Neural crest cell (in vitro differentiated cells): ENCODE measurements around the gene RECK. TPM values are rescaled to one million over a fixed set of nuclear protein-coding genes. Genes with fewer than 3 reads are reported as not detected.

Experiments
- DNase-seq: peaks from one replicate; pipeline ENCODE4 v3.0.0; 2021; ENCODE audit warnings: low read depth, mixed read lengths, low spot score
- H3K27ac Mint-ChIP-seq: one replicate; pipeline ENCODE4 v1.8.0; 2021; ENCODE audit warnings: mild to moderate bottlenecking, mixed read lengths; ENCODE audit not compliant: unreplicated experiment
- H3K27me3 Mint-ChIP-seq: 2 replicates; pipeline ENCODE4 v1.8.0; 2021; ENCODE audit warnings: low read depth, mild to moderate bottlenecking, mixed read lengths
- H3K36me3 Mint-ChIP-seq: 2 replicates; pipeline ENCODE4 v1.8.0; 2021; ENCODE audit warnings: low read depth, mild to moderate bottlenecking, mixed read lengths
- H3K4me1 Mint-ChIP-seq: 2 replicates; pipeline ENCODE4 v1.8.0; 2021; ENCODE audit warnings: mixed read lengths
- H3K4me3 Mint-ChIP-seq: one replicate; pipeline ENCODE4 v1.8.0; 2021; ENCODE audit warnings: mild to moderate bottlenecking, mixed read lengths
- H3K9me3 Mint-ChIP-seq: 2 replicates; pipeline ENCODE4 v1.8.0; 2021; ENCODE audit warnings: mixed read lengths
- total RNA-seq: library from RNA; stranded (reverse); gene quantifications from 2 replicates; pipeline ENCODE4 v1.2.1, GENCODE V29; 2021
- TF ChIP-seq, protein P1 (sequence below): fragments of 200-600 bp; sonication (generic); conservative IDR thresholded peaks from 2 replicates; pipeline ENCODE4 v1.5.0; 2021; ENCODE audit warnings: antibody characterized with exemption, mild to moderate bottlenecking

RECK gene
- total RNA-seq, 1 donor from 2014 or later = 9.5 TPM

- Mint-ChIP-seq H3K9me3 (peaks cover 5% of the 10 kb centered on the region), H3K36me3 (peaks cover 11% of the 10 kb centered on the region), H3K27me3 (no peaks in the 10 kb centered on the region), H3K27ac (no peak overlapping the region), H3K4me1 (peaks cover 15% of the 10 kb centered on the region), H3K4me3 (no peak overlapping the region)
- no peak for DNase-seq
- TF ChIP-seq, protein P1, sequence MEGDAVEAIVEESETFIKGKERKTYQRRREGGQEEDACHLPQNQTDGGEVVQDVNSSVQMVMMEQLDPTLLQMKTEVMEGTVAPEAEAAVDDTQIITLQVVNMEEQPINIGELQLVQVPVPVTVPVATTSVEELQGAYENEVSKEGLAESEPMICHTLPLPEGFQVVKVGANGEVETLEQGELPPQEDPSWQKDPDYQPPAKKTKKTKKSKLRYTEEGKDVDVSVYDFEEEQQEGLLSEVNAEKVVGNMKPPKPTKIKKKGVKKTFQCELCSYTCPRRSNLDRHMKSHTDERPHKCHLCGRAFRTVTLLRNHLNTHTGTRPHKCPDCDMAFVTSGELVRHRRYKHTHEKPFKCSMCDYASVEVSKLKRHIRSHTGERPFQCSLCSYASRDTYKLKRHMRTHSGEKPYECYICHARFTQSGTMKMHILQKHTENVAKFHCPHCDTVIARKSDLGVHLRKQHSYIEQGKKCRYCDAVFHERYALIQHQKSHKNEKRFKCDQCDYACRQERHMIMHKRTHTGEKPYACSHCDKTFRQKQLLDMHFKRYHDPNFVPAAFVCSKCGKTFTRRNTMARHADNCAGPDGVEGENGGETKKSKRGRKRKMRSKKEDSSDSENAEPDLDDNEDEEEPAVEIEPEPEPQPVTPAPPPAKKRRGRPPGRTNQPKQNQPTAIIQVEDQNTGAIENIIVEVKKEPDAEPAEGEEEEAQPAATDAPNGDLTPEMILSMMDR = no peak
Measured at GRCh38 chr9:36161187-36161586, 124.5 kb downstream of the RECK start.

GRCh38 chr9:36162211-36162738, 125.6 kb downstream of the RECK start:
- Mint-ChIP-seq H3K36me3 (peaks cover 8% of the 10 kb centered on the region), H3K27ac (no peak overlapping the region), H3K9me3 (peaks cover 5% of the 10 kb centered on the region), H3K4me3 (no peak overlapping the region), H3K27me3 (peaks cover 2% of the 10 kb centered on the region), H3K4me1 (peaks cover 15% of the 10 kb centered on the region)
- TF ChIP-seq, protein P1 = no peak
- no peak for DNase-seq

DNA sequence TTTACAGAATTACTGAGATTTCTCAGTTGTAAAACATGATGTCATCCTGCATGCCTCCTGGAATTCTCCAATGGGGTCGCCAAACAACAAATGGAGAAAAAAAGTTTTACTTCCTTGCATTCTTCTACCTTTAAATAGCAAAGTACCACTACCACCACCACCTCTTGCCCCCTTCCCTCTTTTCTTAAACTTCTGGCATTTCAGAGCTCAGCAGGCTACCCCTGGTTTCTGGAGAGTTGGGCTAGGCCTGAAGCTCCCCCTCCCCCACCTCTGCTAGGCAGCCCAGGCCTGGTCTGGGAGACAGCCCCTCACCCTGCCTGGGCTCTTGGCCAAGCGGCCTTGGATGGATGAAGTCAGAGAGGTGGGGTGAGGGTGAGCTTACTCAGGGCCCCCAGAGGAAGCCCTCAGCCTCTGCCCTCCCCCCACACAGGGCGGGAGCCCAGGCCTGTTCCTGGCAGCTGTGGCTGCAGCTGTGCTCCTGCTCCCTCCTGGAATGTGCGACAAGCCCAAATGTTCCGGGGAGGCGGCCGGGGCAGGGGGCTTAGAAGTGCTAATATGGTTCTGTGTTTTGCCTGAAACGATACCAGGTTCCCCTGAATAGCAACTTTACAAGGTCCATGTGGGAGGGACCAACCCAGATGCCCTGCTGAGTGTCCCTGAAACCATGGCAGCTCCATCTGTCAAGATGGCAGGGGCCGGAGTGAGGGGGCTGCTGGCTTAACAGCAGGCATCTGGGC, 126.5 kb downstream of the RECK start:
- peaks cover 2% of the 10 kb centered on the region for H3K27me3 Mint-ChIP-seq
- peaks cover 3% of the 10 kb centered on the region for H3K36me3 Mint-ChIP-seq
- peaks cover 3% of the 10 kb centered on the region for H3K9me3 Mint-ChIP-seq
- H3K27ac Mint-ChIP-seq = peak overlapping the region; percentile 68
- TF ChIP-seq, protein P1 = no peak
- peak; percentile 12 for DNase-seq
- peaks cover 15% of the 10 kb centered on the region for H3K4me1 Mint-ChIP-seq
- H3K4me3 Mint-ChIP-seq = no peak overlapping the region

DNA sequence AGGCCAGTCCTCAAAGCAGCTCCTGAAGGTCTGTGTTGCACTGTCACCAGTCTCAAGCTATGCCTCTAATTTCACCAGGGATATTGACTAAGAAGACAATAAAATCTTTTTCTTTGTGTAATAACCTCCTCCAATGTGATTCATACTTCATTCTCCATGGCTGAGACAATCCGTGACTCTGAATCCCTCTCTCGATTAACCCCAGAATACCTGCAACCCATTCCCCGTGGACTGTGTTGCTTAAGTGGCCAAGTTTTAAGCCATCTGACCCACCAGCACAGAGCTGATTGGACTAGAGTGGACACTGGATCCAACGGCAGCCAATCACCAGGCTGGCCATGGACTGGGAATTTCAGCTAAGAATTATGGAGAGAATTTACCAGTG, 127.1 kb downstream of the RECK start:
- Mint-ChIP-seq H3K9me3 (no peaks in the 10 kb centered on the region), H3K36me3 (no peaks in the 10 kb centered on the region), H3K4me3 (no peak overlapping the region), H3K27me3 (peaks cover 2% of the 10 kb centered on the region), H3K27ac (no peak overlapping the region), H3K4me1 (peaks cover 15% of the 10 kb centered on the region)
- DNase-seq = no peak
- TF ChIP-seq, protein P1 = no peak

- H3K4me3 Mint-ChIP-seq = no peak overlapping the region
- H3K9me3 Mint-ChIP-seq = no peaks in the 10 kb centered on the region
- DNase-seq = no peak
- H3K36me3 Mint-ChIP-seq = no peaks in the 10 kb centered on the region
- H3K27ac Mint-ChIP-seq = no peak overlapping the region
- H3K4me1 Mint-ChIP-seq = peaks cover 15% of the 10 kb centered on the region
- TF ChIP-seq, protein P1 = no peak
- peaks cover 2% of the 10 kb centered on the region for H3K27me3 Mint-ChIP-seq
Measured at GRCh38 chr9:36164372-36164771, 127.7 kb downstream of the RECK start.
